Mesendoderm (in vitro differentiated cells): ENCODE data around the gene NDUFB7.
"Not testable (repeated sequence)": the region's sequence is repeated elsewhere in the genome, so short reads cannot be mapped to it uniquely, and the experiment has no call there.

Source experiments
- DNase-seq: peaks from one replicate; pipeline ENCODE4 v3.0.0; 2013
- H2AK5ac ChIP-seq: 2 replicates; pipeline ENCODE4 v1.6.1; 2013; ENCODE audit warnings: low read length, inconsistent platforms
- H2BK120ac ChIP-seq: 2 replicates; pipeline ENCODE4 v1.6.1; 2013; ENCODE audit warnings: low read depth, mild to moderate bottlenecking, low read length, moderate library complexity, mixed read lengths
- H2BK15ac ChIP-seq: replicated peaks from 2 replicates; pipeline ENCODE4 v1.6.1; 2013; ENCODE audit warnings: low read depth, mild to moderate bottlenecking, moderate library complexity
- H2BK5ac ChIP-seq: 2 replicates; pipeline ENCODE4 v1.6.1; 2013; ENCODE audit warnings: low read length, inconsistent platforms
- H3K18ac ChIP-seq: 2 replicates; pipeline ENCODE4 v1.6.1; 2013; ENCODE audit warnings: mild to moderate bottlenecking, low read length, mixed read lengths
- H3K23ac ChIP-seq: one replicate; pipeline ENCODE4 v1.6.1; 2013; ENCODE audit warnings: low read length
- H3K27ac ChIP-seq: 2 replicates; pipeline ENCODE4 v1.5.1; 2013; ENCODE audit warnings: low read depth, mild to moderate bottlenecking, inconsistent platforms, low read length, moderate library complexity
- H3K27me3 ChIP-seq: 2 replicates; pipeline ENCODE4 v1.6.1; 2013; ENCODE audit warnings: low read length, control low read depth, mild to moderate bottlenecking, inconsistent platforms; ENCODE audit not compliant: insufficient read depth, poor library complexity
- H3K36me3 ChIP-seq: 2 replicates; pipeline ENCODE4 v1.6.1; 2013; ENCODE audit warnings: low read length, inconsistent platforms; ENCODE audit not compliant: control insufficient read depth, insufficient read depth
- H3K4ac ChIP-seq: one replicate; pipeline ENCODE4 v1.6.1; 2013; ENCODE audit warnings: low read depth, mild to moderate bottlenecking, low read length, moderate library complexity
- H3K4me1 ChIP-seq: 2 replicates; pipeline ENCODE4 v1.6.1; 2013; ENCODE audit warnings: low read depth, low read length, inconsistent platforms; ENCODE audit not compliant: control insufficient read depth
- H3K4me2 ChIP-seq: 2 replicates; pipeline ENCODE4 v1.6.1; 2013; ENCODE audit warnings: low read length
- H3K4me3 ChIP-seq: 2 replicates; pipeline ENCODE4 v1.5.1; 2013; ENCODE audit warnings: mild to moderate bottlenecking, low read length
- H3K56ac ChIP-seq: one replicate; pipeline ENCODE4 v1.6.1; 2013; ENCODE audit warnings: low read length
- H3K79me1 ChIP-seq: 2 replicates; pipeline ENCODE4 v1.6.1; 2013; ENCODE audit warnings: low read length, inconsistent platforms
- H3K79me2 ChIP-seq: 2 replicates; pipeline ENCODE4 v1.6.1; 2013; ENCODE audit warnings: mild to moderate bottlenecking, low read length; ENCODE audit not compliant: control insufficient read depth, insufficient read depth
- H3K9ac ChIP-seq: 2 replicates; pipeline ENCODE4 v1.6.1; 2013; ENCODE audit warnings: low read length, inconsistent platforms
- H4K5ac ChIP-seq: one replicate; pipeline ENCODE4 v1.6.1; 2013; ENCODE audit warnings: low read length
- H4K8ac ChIP-seq: one replicate; pipeline ENCODE4 v1.6.1; 2013; ENCODE audit warnings: low read depth, mild to moderate bottlenecking, control low read depth, low read length, moderate library complexity
- WGBS: extraction: QIAGEN DNeasy Blood & Tissue Kit; methylation state at CpG from one replicate; pipeline ENCODE4 v1.1.7; 2013; ENCODE audit warnings: low lambda C conversion rate, missing lambda C conversion rate; ENCODE audit not compliant: insufficient coverage; ENCODE audit errors: extremely low coverage; 5-methylcytosine and 5-hydroxymethylcytosine counted together

Gene NDUFB7

DNA sequence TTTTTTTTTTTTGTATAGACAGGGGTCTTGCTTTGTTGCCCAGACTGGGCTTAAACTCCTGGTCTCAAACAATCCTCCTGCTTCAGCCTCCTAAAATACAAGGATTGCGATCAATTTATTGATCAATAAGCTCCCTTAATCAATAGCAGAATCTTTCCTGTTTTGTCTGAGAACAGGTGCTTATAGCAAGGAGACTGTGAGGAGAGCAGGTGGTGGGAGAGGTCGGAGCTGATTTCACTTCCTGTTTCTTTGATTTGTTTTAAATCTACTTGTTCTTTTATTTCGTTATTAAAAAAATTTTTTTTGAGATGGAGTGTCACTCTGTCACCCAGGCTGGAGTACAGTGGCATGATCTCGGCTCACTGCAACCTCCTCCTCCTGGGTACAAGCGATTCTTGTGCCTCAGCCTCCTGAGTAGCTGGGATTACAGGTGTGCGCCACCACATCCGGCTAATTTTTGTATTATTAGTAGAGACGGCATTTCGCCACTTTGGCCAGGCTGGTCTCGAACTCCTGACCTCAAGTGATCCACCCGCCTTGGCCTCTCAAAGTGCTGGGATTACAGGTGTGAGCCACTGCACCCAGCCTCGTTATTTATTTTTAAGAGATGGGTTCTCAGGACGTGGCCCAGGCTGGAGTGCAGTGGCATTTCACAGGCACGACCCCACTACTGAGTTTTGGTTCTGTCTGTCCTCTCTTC lies 41.7 kb upstream of the NDUFB7 start:
- not testable (repeated sequence) for H3K56ac ChIP-seq, H3K4me1 ChIP-seq, H3K4ac ChIP-seq, DNase-seq, H3K79me2 ChIP-seq, H4K8ac ChIP-seq, H2AK5ac ChIP-seq, H4K5ac ChIP-seq, H3K36me3 ChIP-seq, H3K4me3 ChIP-seq, H2BK5ac ChIP-seq, H2BK15ac ChIP-seq, H3K27me3 ChIP-seq, H3K27ac ChIP-seq, H3K9ac ChIP-seq, H3K18ac ChIP-seq, H3K23ac ChIP-seq, H3K4me2 ChIP-seq, H2BK120ac ChIP-seq, H3K79me1 ChIP-seq
- no CpG with 5 or more reads among the region's 14 CpGs for WGBS

DNA sequence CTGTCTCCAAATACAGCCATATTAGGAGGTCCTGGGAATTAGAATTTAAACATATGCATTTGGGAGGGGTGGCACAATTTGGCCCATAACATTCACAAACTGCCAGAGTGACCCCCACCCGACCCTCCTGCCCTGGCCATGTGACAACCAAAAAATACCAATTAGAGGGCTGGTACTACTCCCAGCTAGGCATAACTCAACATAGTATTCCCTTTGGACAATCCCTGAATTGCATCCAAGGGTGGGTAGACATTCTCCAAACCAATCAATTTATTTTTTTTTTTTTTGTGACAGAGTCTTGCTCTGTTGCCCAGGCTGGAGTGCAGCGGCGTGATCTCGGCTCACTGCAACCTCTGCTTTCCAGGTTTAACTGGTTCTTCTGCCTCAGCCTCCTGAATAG lies 40.8 kb upstream of the NDUFB7 start:
- H3K18ac ChIP-seq: no peak overlapping the region
- H3K36me3 ChIP-seq: no peaks in the 10 kb centered on the region
- H3K56ac ChIP-seq: no peak overlapping the region
- H2BK15ac ChIP-seq: no peak overlapping the region
- H2BK120ac ChIP-seq: no peak overlapping the region
- no peak overlapping the region for H3K23ac ChIP-seq
- no peak overlapping the region for H3K4me2 ChIP-seq
- H3K27ac ChIP-seq: no peak overlapping the region
- H4K5ac ChIP-seq: no peak overlapping the region
- no peaks in the 10 kb centered on the region for H3K79me2 ChIP-seq
- H2BK5ac ChIP-seq: no peak overlapping the region
- H3K27me3 ChIP-seq: no peaks in the 10 kb centered on the region
- no peak overlapping the region for H3K4ac ChIP-seq
- no CpG with 5 or more reads among the region's 4 CpGs for WGBS
- no peak overlapping the region for H3K9ac ChIP-seq
- H4K8ac ChIP-seq: no peak overlapping the region
- DNase-seq: no peak
- no peaks in the 10 kb centered on the region for H3K4me1 ChIP-seq
- no peaks in the 10 kb centered on the region for H3K79me1 ChIP-seq
- H2AK5ac ChIP-seq: no peak overlapping the region
- no peak overlapping the region for H3K4me3 ChIP-seq

DNA sequence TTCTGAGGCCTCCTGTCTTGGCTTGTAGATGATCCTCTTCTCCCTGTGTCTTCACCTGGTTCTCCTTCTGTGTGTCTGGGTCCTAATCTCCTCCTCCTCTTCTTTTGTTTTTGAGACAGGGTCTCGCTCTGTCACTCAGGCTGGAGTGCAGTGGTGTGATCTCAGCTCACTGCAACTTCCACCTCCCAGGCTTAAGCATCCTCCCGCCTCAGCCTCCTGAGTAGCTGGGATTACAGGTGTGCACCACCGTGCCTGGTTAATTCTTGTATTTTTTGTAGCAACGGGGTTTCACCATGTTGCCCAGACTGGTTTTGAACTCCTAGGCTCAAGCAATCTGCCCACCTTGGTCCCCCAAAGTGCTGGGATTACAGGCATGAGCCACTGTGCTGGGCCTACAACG lies 40.4 kb upstream of the NDUFB7 start:
- not testable (repeated sequence) for H3K56ac ChIP-seq, H3K27me3 ChIP-seq, H3K4me3 ChIP-seq, H3K27ac ChIP-seq, H3K9ac ChIP-seq, H2BK5ac ChIP-seq, H3K4me1 ChIP-seq, H4K5ac ChIP-seq, H3K4me2 ChIP-seq, DNase-seq, H3K23ac ChIP-seq, H3K4ac ChIP-seq, H2BK15ac ChIP-seq, H3K36me3 ChIP-seq, H3K79me2 ChIP-seq, H3K18ac ChIP-seq, H4K8ac ChIP-seq, H3K79me1 ChIP-seq, H2BK120ac ChIP-seq, H2AK5ac ChIP-seq
- WGBS: no CpG with 5 or more reads among the region's 5 CpGs

DNA sequence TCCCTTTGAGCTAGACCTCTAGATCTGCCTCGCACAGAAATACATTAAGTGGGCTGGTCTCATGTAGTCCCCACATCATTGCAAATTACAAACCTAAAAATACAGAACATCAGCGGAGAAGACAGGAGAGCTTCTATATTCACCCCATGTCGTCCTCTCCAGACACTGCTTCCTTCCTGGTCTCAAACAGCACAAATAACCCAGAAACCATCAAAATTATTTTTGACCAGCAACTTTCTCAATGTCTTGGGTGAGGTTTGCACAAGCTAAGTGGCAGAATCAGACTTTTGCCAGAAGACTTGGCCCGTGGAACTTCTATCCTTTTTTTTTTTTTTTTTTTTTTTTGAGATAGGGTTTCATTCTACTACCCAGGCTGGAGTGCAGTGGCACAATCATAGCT lies 39.2 kb upstream of the NDUFB7 start:
- Histone ChIP-seq H3K27me3 (no peaks in the 10 kb centered on the region), H3K4me1 (no peaks in the 10 kb centered on the region), H3K56ac (no peak overlapping the region), H3K9ac (no peak overlapping the region), H3K4me3 (no peak overlapping the region), H3K23ac (no peak overlapping the region), H3K18ac (no peak overlapping the region), H2BK15ac (no peak overlapping the region), H2AK5ac (no peak overlapping the region), H2BK120ac (no peak overlapping the region), H4K5ac (no peak overlapping the region), H3K4me2 (no peak overlapping the region), H4K8ac (no peak overlapping the region), H3K27ac (no peak overlapping the region), H3K4ac (no peak overlapping the region), H2BK5ac (no peak overlapping the region), H3K79me1 (no peaks in the 10 kb centered on the region), H3K79me2 (no peaks in the 10 kb centered on the region), H3K36me3 (no peaks in the 10 kb centered on the region)
- WGBS: no CpG with 5 or more reads among the region's 4 CpGs
- no peak for DNase-seq

DNA sequence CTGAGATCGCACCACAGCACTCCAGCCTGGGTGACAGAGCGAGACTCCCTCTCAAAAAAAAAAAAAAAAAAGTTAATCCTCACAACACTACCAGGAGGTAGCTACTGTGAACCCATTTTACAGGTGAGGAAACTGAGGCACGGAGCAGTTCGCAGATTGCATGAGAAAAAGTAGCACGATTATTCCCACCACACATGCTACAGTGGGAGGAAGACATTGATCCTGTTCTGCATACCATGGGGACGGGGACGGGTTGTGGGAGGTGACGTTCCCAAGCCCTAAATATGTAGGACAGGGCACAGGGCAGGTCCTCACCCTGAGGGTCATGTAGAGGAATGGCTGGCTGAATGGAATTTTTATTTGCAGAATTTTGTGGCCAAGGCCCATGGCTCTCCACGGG lies 34.8 kb upstream of the NDUFB7 start:
- Histone ChIP-seq H3K56ac (no peak overlapping the region), H3K36me3 (no peaks in the 10 kb centered on the region), H3K4me3 (no peak overlapping the region), H2BK120ac (no peak overlapping the region), H2BK5ac (no peak overlapping the region), H3K79me1 (no peaks in the 10 kb centered on the region), H3K9ac (no peak overlapping the region), H3K4ac (no peak overlapping the region), H3K23ac (no peak overlapping the region), H3K4me2 (no peak overlapping the region), H3K79me2 (no peaks in the 10 kb centered on the region), H2BK15ac (no peak overlapping the region), H2AK5ac (no peak overlapping the region), H4K8ac (no peak overlapping the region), H4K5ac (no peak overlapping the region), H3K27me3 (no peaks in the 10 kb centered on the region), H3K18ac (no peak overlapping the region), H3K27ac (no peak overlapping the region), H3K4me1 (no peaks in the 10 kb centered on the region)
- WGBS: no CpG with 5 or more reads among the region's 9 CpGs
- no peak for DNase-seq

DNA sequence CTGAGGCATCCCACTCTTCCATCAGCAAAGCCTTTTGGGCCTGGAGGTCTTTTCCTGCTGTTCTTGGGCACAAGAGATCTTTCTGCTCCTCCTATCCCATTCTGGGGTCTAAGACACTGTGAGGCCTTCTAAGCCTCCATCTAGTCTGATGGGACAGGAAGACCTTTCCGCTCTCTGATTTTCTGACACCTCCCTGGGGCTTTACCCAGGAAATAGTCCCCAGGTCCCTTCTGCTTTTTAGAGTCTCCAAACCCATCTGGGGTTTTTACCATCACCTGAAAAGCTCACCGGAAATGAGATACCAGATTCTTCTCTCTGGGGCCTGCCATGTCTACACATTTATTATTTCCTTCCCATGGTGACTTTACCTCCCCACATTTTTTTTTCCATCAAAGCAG lies 32.1 kb upstream of the NDUFB7 start:
- Histone ChIP-seq H2BK15ac (no peak overlapping the region), H3K4ac (no peak overlapping the region), H4K8ac (no peak overlapping the region), H3K27me3 (no peaks in the 10 kb centered on the region), H3K9ac (no peak overlapping the region), H3K27ac (no peak overlapping the region), H3K56ac (no peak overlapping the region), H3K36me3 (no peaks in the 10 kb centered on the region), H2AK5ac (no peak overlapping the region), H3K18ac (no peak overlapping the region), H3K4me2 (no peak overlapping the region), H3K4me3 (no peak overlapping the region), H3K79me1 (no peaks in the 10 kb centered on the region), H2BK120ac (no peak overlapping the region), H3K79me2 (no peaks in the 10 kb centered on the region), H3K23ac (no peak overlapping the region), H2BK5ac (no peak overlapping the region), H3K4me1 (no peaks in the 10 kb centered on the region), H4K5ac (no peak overlapping the region)
- DNase-seq: no peak
- WGBS: no CpG with 5 or more reads among the region's 2 CpGs
